Measurements from ENCODE around the gene BRD9. TPM values are rescaled to one million over a fixed set of nuclear protein-coding genes. Genes with fewer than 3 reads are reported as not detected.

BRD9 gene
- total RNA-seq, 6 experiments from 2014 or later: 10.7 to 16.7 (median 13.8) TPM

- TF ChIP-seq POLR2A (IDR thresholded peaks at IDR 0.05): no peak
- TF ChIP-seq CTCF (IDR thresholded peaks at IDR 0.05): no peak
- H3K4me3 ChIP-seq: no peak overlapping the region
- intact Hi-C loops (cut with DNase I): loop anchor here in 1 of 2 donors (5.0 kb wide), 1 partner anchor 236 kb away; no protein-coding TSS in a partner anchor
- DNase-seq (no peak), ATAC-seq (no peak)
- WGBS (ENCODE audit: insufficient coverage, low coverage, low lambda C conversion rate, missing lambda C conversion rate): 90% methylated on average over 14 of the region's 16 CpGs
- no peaks in the 10 kb centered on the region for H3K9me3 ChIP-seq
- no peaks in the 10 kb centered on the region for H3K4me1 ChIP-seq
- H3K36me3 ChIP-seq: no peaks in the 10 kb centered on the region
- no peaks in the 10 kb centered on the region for H3K27me3 ChIP-seq
- no peak overlapping the region for H3K27ac ChIP-seq
These were observed 15.6 kb upstream of the BRD9 start for GRCh38 chr5:908172-908571.

- intact Hi-C loops (cut with DNase I): loop anchor here in 1 of 2 donors (5.0 kb wide), 1 partner anchor 235 kb away; no protein-coding TSS in a partner anchor
- no peak for DNase-seq
- H3K36me3 ChIP-seq: no peaks in the 10 kb centered on the region
- no peaks in the 10 kb centered on the region for H3K27me3 ChIP-seq
- no peaks in the 10 kb centered on the region for H3K9me3 ChIP-seq
- H3K4me3 ChIP-seq: no peak overlapping the region
- peak in 1 of 4 donors; percentile 17 for ATAC-seq
- H3K27ac ChIP-seq: no peak overlapping the region
- no peaks in the 10 kb centered on the region for H3K4me1 ChIP-seq
- TF ChIP-seq CTCF (IDR thresholded peaks at IDR 0.05) (no peak), POLR2A (IDR thresholded peaks at IDR 0.05) (no peak)
- WGBS (ENCODE audit: insufficient coverage, low coverage, low lambda C conversion rate, missing lambda C conversion rate): 100% methylated on average over 2 of the region's 7 CpGs
These were observed 14.8 kb upstream of the BRD9 start for GRCh38 chr5:907366-907910.

- ATAC-seq (no peak), DNase-seq (no peak)
- Histone ChIP-seq H3K27ac (no peak overlapping the region), H3K36me3 (no peaks in the 10 kb centered on the region), H3K4me3 (no peak overlapping the region), H3K4me1 (no peaks in the 10 kb centered on the region), H3K27me3 (no peaks in the 10 kb centered on the region), H3K9me3 (no peaks in the 10 kb centered on the region)
- WGBS (ENCODE audit: insufficient coverage, low coverage, low lambda C conversion rate, missing lambda C conversion rate): 95% methylated on average over 8 of the region's 12 CpGs
- intact Hi-C loops (cut with DNase I): loop anchor here in 1 of 2 donors (5.0 kb wide), 1 partner anchor 233 kb away; no protein-coding TSS in a partner anchor
- no peak for TF ChIP-seq CTCF (IDR thresholded peaks at IDR 0.05)
- TF ChIP-seq POLR2A (IDR thresholded peaks at IDR 0.05): no peak
These were observed 12.6 kb upstream of the BRD9 start for GRCh38 chr5:905139-905642.

- no peak for ATAC-seq
- WGBS (ENCODE audit: insufficient coverage, low coverage, low lambda C conversion rate, missing lambda C conversion rate): 82% methylated on average over 6 of the region's 6 CpGs
- intact Hi-C loops (cut with DNase I): no loop called here
- no peak for TF ChIP-seq CTCF (IDR thresholded peaks at IDR 0.05)
- no peak for TF ChIP-seq POLR2A (IDR thresholded peaks at IDR 0.05)
- no peaks in the 10 kb centered on the region for H3K27me3 ChIP-seq
- H3K36me3 ChIP-seq: no peaks in the 10 kb centered on the region
- H3K27ac ChIP-seq: no peak overlapping the region
- no peak for DNase-seq
- H3K9me3 ChIP-seq: no peaks in the 10 kb centered on the region
- H3K4me3 ChIP-seq: no peak overlapping the region
- no peaks in the 10 kb centered on the region for H3K4me1 ChIP-seq
These were observed 11.1 kb upstream of the BRD9 start for GRCh38 chr5:903756-904096.

Data from right lobe of liver (tissue), 6 donors.